GM10248 (cell line): Measurements from ENCODE around the gene GRHPR.
"Not testable (repeated sequence)": the region's sequence is repeated elsewhere in the genome, so short reads cannot be mapped to it uniquely, and the experiment has no call there.

Experiments used
- CTCF ChIA-PET: fragments of 300-600 bp; sonication (Branson Sonifier 250); formaldehyde crosslinking; extraction: SDS; loops from one replicate; lab custom pipeline; 2021; ENCODE audit warnings: antibody characterized with exemption; lab: Yijun Ruan, JAX
- POLR2A ChIA-PET: fragments of 350-650 bp; sonication (Branson Sonifier 250); formaldehyde crosslinking; extraction: SDS; loops from one replicate; lab custom pipeline; 2020; ENCODE audit warnings: antibody characterized with exemption; lab: Yijun Ruan, JAX
- DNase-seq: peaks from one replicate; pipeline ENCODE4 v3.0.0; 2012; ENCODE audit errors: extremely low spot score
- TF ChIP-seq, protein P1 (sequence below): IDR thresholded peaks from 2 replicates; pipeline ENCODE4 v1.5.1; 2012; ENCODE audit warnings: mild to moderate bottlenecking, low read depth; ENCODE audit errors: extremely low read depth, missing control alignments, control extremely low read depth

The GRHPR gene

DNA sequence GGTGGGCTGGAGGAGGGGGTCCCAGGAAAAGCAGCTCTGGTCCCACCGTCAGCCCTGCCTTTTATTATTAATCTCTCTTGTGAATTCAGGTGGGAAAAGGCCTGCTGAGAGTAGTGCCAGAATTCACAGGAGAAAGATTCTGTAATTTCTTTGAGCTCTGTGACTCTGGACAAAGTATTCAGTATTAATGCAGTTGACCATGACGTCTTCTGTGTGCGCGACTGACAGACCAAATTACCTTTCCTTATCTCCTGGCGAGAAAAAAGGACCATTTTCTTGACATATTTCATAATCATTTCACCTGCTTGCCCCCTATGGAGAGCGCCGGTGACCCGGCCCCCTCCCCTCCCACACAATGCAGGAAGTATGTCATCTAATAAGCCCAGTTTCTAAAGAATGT, 26.8 kb upstream of the GRHPR start:
- TF ChIP-seq, protein P1, sequence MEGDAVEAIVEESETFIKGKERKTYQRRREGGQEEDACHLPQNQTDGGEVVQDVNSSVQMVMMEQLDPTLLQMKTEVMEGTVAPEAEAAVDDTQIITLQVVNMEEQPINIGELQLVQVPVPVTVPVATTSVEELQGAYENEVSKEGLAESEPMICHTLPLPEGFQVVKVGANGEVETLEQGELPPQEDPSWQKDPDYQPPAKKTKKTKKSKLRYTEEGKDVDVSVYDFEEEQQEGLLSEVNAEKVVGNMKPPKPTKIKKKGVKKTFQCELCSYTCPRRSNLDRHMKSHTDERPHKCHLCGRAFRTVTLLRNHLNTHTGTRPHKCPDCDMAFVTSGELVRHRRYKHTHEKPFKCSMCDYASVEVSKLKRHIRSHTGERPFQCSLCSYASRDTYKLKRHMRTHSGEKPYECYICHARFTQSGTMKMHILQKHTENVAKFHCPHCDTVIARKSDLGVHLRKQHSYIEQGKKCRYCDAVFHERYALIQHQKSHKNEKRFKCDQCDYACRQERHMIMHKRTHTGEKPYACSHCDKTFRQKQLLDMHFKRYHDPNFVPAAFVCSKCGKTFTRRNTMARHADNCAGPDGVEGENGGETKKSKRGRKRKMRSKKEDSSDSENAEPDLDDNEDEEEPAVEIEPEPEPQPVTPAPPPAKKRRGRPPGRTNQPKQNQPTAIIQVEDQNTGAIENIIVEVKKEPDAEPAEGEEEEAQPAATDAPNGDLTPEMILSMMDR, result no peak
- ChIA-PET CTCF (interaction anchor here (1.0 to 21.5 kb wide), 6 partner anchors 9 to 399 kb away, joined by 3 to 359 read pairs (median 4); no protein-coding TSS in a partner anchor), POLR2A (no interaction called here)

DNA sequence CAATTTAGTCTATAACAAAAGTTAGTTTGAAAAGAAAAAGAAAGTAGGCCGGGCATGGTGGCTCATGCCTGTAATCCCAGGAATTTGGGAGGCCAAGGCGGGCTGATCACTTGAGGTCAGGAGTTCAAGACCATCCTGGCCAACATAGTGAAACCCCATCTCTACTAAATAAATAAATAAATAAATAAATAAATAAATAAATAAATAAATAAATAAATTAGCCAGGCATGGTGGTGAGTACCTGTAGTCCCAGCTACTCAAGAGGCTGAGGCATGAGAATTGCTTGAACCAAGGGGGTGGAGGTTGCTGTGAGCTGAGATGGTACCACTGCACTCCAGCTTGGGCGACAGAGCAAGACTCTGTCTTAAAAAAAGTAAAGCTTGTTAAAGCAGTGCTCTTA, 24.5 kb upstream of the GRHPR start:
- CTCF ChIA-PET, result interaction anchor here (0.9 to 22.3 kb wide), 6 partner anchors 8 to 184 kb away, joined by 3 to 359 read pairs (median 4); no protein-coding TSS in a partner anchor
- POLR2A ChIA-PET, DNase-seq: not testable (repeated sequence)

More for the DNA sequence above, 26.8 kb upstream of the GRHPR start:
- no peak for DNase-seq

DNA sequence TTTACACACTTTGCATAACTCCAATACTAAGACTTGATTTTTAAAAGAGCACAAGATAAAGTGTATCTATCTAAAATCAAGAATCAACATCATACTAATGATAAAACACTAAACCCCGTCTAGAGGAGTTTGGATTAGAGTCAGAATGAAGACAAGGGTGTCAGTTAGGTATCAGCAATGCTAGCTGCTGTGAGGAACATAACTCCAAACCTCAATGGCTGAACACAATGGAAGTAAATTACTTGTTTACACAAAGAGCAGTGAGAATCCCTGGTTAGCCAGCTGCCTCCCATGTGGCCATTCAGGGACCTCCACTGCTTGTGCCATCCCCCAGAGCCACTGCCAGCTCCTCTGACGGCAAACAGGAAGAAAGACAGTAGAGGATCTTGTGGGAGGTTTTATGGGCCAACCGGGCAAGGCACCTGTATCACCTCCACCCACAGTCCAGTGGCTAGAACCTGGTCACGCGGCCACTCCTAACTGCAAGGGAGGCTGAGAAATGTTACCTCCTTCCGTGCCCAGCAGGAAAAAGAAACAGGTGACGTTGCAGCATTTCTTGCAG, 24.0 kb upstream of the GRHPR start:
- CTCF ChIA-PET, result interaction anchor here (0.9 to 22.3 kb wide), 6 partner anchors 9 to 184 kb away, joined by 3 to 359 read pairs (median 4); no protein-coding TSS in a partner anchor
- TF ChIP-seq, protein P1, result no peak
- DNase-seq, result no peak
- POLR2A ChIA-PET, result interaction anchor here (0.6 kb wide), 1 partner anchor 453 kb away, joined by 4 read pairs; no protein-coding TSS in a partner anchor

DNA sequence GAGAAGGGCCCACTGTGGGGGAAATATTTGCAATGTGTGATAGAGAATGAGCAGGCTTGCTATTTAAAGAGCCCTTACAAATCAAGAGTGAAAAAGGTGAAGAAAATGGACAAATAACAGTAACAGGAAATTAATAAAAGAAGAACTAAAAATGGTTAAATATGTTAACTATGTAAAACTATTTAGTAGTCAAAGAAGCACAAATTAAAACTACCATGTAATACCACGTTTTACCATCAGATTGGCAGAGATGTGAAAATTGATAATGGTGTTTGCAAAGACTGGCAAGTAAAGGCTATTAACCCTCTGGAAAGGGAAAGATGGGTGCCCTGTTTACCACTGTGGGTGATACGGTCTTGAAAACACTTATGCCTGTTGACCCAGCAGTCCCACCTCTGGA, 23.2 kb upstream of the GRHPR start:
- POLR2A ChIA-PET, result no interaction called here
- no peak for DNase-seq

DNA sequence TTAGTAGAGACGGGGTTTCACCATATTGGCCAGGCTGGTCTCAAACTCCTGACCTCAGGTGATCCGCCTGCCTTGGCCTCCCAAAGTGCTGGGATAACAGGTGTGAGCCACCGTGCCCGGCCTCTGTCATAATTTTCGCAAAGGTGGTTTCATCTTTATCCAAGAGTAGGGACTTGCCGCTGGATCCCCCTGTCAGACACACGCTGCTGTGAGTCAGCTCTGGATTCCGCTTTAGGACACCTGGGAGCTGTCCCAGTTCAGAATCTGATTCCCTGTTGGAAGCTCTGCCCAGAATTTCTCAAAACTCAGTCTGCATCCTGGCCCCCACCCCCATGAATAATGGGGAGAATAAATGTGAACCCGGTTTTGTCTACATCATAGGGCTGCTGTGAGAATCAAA, 17.9 kb upstream of the GRHPR start:
- TF ChIP-seq, protein P1, result no peak
- POLR2A ChIA-PET, result no interaction called here
- no peak for DNase-seq
- CTCF ChIA-PET, result interaction anchor here (1.9 to 22.3 kb wide), 4 partner anchors 8 to 34 kb away, joined by 8 to 359 read pairs (median 123); no protein-coding TSS in a partner anchor

More for the DNA sequence above, 23.2 kb upstream of the GRHPR start:
- TF ChIP-seq, protein P1, result no peak
- CTCF ChIA-PET, result interaction anchor here (0.8 to 22.3 kb wide), 5 partner anchors 9 to 98 kb away, joined by 3 to 359 read pairs (median 3); no protein-coding TSS in a partner anchor

DNA sequence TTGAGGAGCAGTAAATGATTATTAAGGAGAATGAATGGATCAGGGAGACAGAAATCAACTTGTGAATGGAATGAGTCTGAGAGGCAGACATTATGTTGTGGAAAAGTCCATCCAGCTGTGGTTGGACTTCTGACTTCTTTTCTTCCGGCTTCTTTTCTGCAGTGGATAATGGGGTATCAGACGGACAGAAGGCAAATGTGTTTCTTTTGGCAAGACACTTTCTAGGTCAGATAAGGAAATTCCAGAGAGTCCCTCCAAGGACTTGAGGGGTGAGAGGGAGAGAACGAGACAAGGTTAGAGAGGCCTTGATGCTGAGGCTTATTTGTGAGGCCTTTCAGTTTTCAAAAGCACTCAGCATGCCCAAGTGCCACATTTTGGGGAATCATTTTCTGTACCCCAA, 17.1 kb upstream of the GRHPR start:
- CTCF ChIA-PET, result interaction anchor here (1.8 to 22.3 kb wide), 4 partner anchors 10 to 409 kb away, joined by 7 to 359 read pairs (median 122); no protein-coding TSS in a partner anchor
- TF ChIP-seq, protein P1, result no peak
- POLR2A ChIA-PET, result interaction anchor here (0.6 to 1.0 kb wide), 3 partner anchors 10 to 1713 kb away, joined by 3 to 6 read pairs (median 5); no protein-coding TSS in a partner anchor
- DNase-seq, result no peak
